ENCODE results near the gene TBRG4.

The TBRG4 gene

DNA sequence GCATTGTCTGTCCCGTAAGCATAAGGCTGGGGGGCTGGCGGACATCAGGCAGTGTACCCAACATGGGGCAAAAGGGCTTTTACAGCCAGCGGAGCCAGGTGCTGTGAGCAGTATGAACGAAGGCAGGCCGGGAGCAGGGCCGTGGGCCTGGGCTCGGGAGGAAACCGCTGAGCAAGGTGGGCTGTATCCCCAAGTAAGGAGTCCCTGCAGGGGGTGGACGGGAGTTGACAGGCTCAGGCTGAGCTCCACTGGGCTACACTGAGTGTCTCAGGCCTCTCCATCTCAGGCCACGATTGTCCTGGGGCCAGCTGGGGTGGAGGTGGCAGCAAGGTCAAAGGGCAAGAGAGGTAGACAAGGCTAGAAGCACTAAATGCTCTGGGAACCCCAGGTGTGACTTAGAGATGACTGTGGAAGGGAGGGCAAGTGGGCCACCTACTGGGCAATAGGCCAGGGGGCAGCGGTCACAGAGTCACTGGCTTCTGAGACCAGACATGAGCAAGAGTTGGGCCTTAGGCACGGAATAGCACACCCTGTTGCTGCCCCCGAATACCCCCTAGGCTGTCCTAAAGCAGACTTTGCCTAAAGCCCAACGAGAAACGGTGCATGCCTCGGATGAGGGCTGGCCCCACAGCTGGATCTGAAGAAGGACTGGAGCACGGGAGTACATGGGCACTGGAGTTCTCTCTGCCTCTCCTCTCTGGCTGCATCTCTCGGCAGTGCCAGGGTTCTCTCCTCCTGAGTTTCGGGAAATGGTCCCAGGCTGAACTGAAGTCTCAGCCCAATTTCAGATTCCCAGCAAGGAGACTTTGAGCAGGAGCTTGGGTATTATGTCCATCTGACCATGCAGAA is 35.3 kb upstream of the TBRG4 start:
- TF ChIP-seq NFIC (IDR thresholded peaks at IDR 0.05) (no peak), REST (IDR thresholded peaks at IDR 0.05; ENCODE audit: low read depth) (no peak), CEBPB (IDR thresholded peaks at IDR 0.05) (no peak), TEAD4 (IDR thresholded peaks at IDR 0.05) (no peak), YY1 (IDR thresholded peaks at IDR 0.05; ENCODE audit: low read depth) (no peak), EP300 (IDR thresholded peaks at IDR 0.05; ENCODE audit: borderline replicate concordance) (no peak), FOXM1 (IDR thresholded peaks at IDR 0.05; ENCODE audit: borderline replicate concordance, low read depth) (no peak), TAF1 (IDR thresholded peaks at IDR 0.05; ENCODE audit: low read depth) (no peak)

DNA sequence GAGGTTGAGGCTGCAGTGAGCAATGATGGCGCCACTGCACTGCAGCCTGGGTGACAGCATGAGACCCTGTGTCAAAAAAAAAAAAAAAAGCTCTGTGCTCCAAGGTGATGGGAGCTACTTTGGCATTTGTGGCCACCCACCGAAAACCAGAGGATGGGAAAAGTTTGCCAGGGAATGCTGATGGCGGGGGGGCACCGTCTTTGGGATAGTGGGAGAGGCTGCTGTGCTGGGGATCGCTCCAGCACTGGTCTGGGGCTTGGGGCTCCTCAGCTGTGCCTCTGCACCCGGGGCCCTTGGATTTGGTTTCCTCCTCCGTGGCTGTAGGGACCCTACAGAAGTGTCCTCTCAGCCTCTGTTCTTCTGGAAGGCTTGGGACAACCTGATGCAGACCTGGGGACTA is 34.4 kb upstream of the TBRG4 start:
- TF ChIP-seq CEBPB (IDR thresholded peaks at IDR 0.05) (no peak), TAF1 (IDR thresholded peaks at IDR 0.05; ENCODE audit: low read depth) (no peak), YY1 (IDR thresholded peaks at IDR 0.05; ENCODE audit: low read depth) (no peak), TEAD4 (IDR thresholded peaks at IDR 0.05) (no peak), TCF12 (IDR thresholded peaks at IDR 0.05; ENCODE audit: low read depth) (no peak), RAD21 (IDR thresholded peaks at IDR 0.05; ENCODE audit: low read depth) (no peak), EGR1 (IDR thresholded peaks at IDR 0.05) (no peak)
- TF ChIP-seq, protein P1, sequence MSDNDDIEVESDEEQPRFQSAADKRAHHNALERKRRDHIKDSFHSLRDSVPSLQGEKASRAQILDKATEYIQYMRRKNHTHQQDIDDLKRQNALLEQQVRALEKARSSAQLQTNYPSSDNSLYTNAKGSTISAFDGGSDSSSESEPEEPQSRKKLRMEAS (IDR thresholded peaks at IDR 0.05) = no peak

DNA sequence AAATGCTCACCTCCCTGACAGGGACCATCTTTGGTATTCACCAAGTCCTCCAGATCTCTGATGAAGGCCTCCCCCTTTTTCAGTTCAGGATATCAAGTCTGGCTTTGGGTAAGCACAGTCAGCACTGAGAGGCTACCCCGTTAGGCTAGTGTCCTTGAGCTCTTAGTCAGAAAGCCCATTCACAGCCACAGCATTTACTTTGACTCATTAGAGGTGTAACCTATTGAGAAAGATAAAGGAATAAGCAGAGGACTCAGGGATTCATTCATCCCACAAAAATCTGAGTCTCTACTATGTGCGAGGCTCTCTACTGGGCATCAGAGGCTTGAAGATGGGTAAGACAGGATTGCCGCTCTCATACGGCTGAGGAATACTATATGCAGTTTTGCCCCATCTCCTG is 32.1 kb upstream of the TBRG4 start:
- TF ChIP-seq TAF1 (IDR thresholded peaks at IDR 0.05; ENCODE audit: low read depth) = no peak
- no peak for TF ChIP-seq EP300 (IDR thresholded peaks at IDR 0.05; ENCODE audit: borderline replicate concordance)
- no peak for TF ChIP-seq TEAD4 (IDR thresholded peaks at IDR 0.05)

DNA sequence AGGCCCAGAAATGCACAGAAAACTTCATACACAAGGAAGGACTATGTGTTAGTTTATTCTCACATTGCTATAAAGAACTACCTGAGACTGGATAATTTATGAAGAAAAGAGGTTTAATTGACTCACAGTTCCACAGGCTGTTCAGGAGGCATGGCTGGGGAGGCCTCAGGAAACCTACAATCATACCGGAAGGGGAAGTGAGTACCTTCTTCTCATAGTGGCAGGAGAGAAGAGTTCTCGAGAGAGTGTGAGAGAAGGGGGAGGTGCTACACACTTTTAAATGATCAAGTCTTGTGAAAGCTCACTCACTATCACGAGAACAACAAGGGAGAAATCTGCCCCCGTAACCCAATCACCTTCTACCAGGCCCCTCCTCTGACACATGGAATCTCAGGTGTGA is 29.3 kb upstream of the TBRG4 start:
- TF ChIP-seq, protein P2, sequence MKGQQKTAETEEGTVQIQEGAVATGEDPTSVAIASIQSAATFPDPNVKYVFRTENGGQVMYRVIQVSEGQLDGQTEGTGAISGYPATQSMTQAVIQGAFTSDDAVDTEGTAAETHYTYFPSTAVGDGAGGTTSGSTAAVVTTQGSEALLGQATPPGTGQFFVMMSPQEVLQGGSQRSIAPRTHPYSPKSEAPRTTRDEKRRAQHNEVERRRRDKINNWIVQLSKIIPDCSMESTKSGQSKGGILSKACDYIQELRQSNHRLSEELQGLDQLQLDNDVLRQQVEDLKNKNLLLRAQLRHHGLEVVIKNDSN (IDR thresholded peaks at IDR 0.05) = no peak
- TF ChIP-seq, protein P1 (IDR thresholded peaks at IDR 0.05) = no peak
- no peak for TF ChIP-seq EP300 (IDR thresholded peaks at IDR 0.05; ENCODE audit: borderline replicate concordance)
- TF ChIP-seq TAF1 (IDR thresholded peaks at IDR 0.05; ENCODE audit: low read depth) = no peak
- no peak for TF ChIP-seq FOXM1 (IDR thresholded peaks at IDR 0.05; ENCODE audit: borderline replicate concordance, low read depth)
- no peak for TF ChIP-seq RAD21 (IDR thresholded peaks at IDR 0.05; ENCODE audit: low read depth)
- no peak for TF ChIP-seq REST (IDR thresholded peaks at IDR 0.05; ENCODE audit: low read depth)
- no peak for TF ChIP-seq YY1 (IDR thresholded peaks at IDR 0.05; ENCODE audit: low read depth)

- TF ChIP-seq, protein P1 (IDR thresholded peaks at IDR 0.05) = no peak
- TF ChIP-seq ZBTB7A (IDR thresholded peaks at IDR 0.05; ENCODE audit: low read depth) (no peak), NFIC (IDR thresholded peaks at IDR 0.05) (no peak), TEAD4 (IDR thresholded peaks at IDR 0.05) (no peak), EGR1 (IDR thresholded peaks at IDR 0.05) (no peak), FOXM1 (IDR thresholded peaks at IDR 0.05; ENCODE audit: borderline replicate concordance, low read depth) (no peak), TCF12 (IDR thresholded peaks at IDR 0.05; ENCODE audit: low read depth) (no peak), CREB1 (IDR thresholded peaks at IDR 0.05; ENCODE audit: low read depth) (no peak), EP300 (IDR thresholded peaks at IDR 0.05; ENCODE audit: borderline replicate concordance) (no peak), RAD21 (IDR thresholded peaks at IDR 0.05; ENCODE audit: low read depth) (no peak), TAF1 (IDR thresholded peaks at IDR 0.05; ENCODE audit: low read depth) (no peak), YY1 (IDR thresholded peaks at IDR 0.05; ENCODE audit: low read depth) (no peak), REST (IDR thresholded peaks at IDR 0.05; ENCODE audit: low read depth) (no peak), CEBPB (IDR thresholded peaks at IDR 0.05) (no peak)
- TF ChIP-seq, protein P2 (IDR thresholded peaks at IDR 0.05) = no peak
Observed at GRCh38 chr7:45138433-45139267, 27.2 kb upstream of the TBRG4 start.
